K562 (cell line): Measurements from ENCODE around the gene PCP2.

Experiments
- BDP1 ChIP-seq: IDR thresholded peaks from 3 replicates; pipeline ENCODE4 v1.6.1; 2011; ENCODE audit not compliant: insufficient read length, insufficient read depth
- SIRT6 ChIP-seq: IDR thresholded peaks from one replicate; pipeline ENCODE4 v1.6.1; 2012; ENCODE audit warnings: low read depth, mild to moderate bottlenecking, control low read depth, inconsistent platforms, low read length, moderate library complexity
- SMC3 ChIP-seq: conservative IDR thresholded peaks from 2 replicates; pipeline ENCODE4 v1.6.1; 2011; ENCODE audit warnings: low read depth, low read length, improper control_type of control experiment; ENCODE audit not compliant: insufficient read depth
- TCF7L2 ChIP-seq: fragments of 150-350 bp; IDR thresholded peaks from 2 replicates; pipeline ENCODE4 v1.6.1; 2016; ENCODE audit warnings: low read depth, mild to moderate bottlenecking, low read length, moderate library complexity
- ZBTB26 ChIP-seq: fragments of 450-650 bp; formaldehyde crosslinking; IDR thresholded peaks from 2 replicates; pipeline ENCODE4 v1.4.0; 2022; ENCODE audit warnings: missing genetic modification characterization
- TF ChIP-seq, protein P1 (sequence below), 3 experiments: IDR thresholded peaks in 2 of 3; conservative IDR thresholded peaks in 1 of 3; 2 replicates each; pipeline ENCODE4 v1.5.1; 2011 to 2012; ENCODE audit warnings: low read length in 3 of 3, mild to moderate bottlenecking in 3 of 3, control low read depth in 2 of 3, improper control_type of control experiment in 1 of 3, inconsistent platforms in 1 of 3, low read depth in 1 of 3, mixed read lengths in 1 of 3, moderate library complexity in 1 of 3; ENCODE audit not compliant: insufficient read depth in 2 of 3
- TF ChIP-seq, protein P2 (sequence below): sonication (generic); formaldehyde crosslinking; IDR thresholded peaks from 2 replicates; pipeline ENCODE4 v1.5.0; 2020; ENCODE audit warnings: missing genetic modification reagents

DNA sequence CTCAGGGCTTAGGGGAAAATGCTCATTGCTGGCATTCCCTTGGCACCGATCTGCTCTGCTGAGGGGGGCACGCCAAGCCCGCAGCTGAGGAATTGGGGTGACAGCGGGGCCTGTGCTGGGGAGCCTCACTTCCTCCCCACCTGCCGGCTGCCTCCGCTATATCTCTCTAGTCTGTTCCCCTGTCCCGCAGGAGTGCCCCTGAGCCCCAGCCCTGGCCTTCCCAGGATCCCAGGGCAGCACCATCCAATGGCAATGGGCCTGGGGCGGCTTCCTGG, 12.8 kb upstream of the PCP2 start:
- TF ChIP-seq, protein P1, sequence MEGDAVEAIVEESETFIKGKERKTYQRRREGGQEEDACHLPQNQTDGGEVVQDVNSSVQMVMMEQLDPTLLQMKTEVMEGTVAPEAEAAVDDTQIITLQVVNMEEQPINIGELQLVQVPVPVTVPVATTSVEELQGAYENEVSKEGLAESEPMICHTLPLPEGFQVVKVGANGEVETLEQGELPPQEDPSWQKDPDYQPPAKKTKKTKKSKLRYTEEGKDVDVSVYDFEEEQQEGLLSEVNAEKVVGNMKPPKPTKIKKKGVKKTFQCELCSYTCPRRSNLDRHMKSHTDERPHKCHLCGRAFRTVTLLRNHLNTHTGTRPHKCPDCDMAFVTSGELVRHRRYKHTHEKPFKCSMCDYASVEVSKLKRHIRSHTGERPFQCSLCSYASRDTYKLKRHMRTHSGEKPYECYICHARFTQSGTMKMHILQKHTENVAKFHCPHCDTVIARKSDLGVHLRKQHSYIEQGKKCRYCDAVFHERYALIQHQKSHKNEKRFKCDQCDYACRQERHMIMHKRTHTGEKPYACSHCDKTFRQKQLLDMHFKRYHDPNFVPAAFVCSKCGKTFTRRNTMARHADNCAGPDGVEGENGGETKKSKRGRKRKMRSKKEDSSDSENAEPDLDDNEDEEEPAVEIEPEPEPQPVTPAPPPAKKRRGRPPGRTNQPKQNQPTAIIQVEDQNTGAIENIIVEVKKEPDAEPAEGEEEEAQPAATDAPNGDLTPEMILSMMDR (IDR thresholded peaks at IDR 0.05 in 2 of 3, conservative IDR thresholded peaks at IDR 0.05 in 1 of 3; ENCODE audit: insufficient read depth in 2 of 3, low read depth in 1 of 3, low read length in 3 of 3), result no peak
- TF ChIP-seq BDP1 (no peak), ZBTB26 (no peak), SMC3 (no peak), SIRT6 (no peak), TCF7L2 (no peak)
- TF ChIP-seq, protein P2, sequence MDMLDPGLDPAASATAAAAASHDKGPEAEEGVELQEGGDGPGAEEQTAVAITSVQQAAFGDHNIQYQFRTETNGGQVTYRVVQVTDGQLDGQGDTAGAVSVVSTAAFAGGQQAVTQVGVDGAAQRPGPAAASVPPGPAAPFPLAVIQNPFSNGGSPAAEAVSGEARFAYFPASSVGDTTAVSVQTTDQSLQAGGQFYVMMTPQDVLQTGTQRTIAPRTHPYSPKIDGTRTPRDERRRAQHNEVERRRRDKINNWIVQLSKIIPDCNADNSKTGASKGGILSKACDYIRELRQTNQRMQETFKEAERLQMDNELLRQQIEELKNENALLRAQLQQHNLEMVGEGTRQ (CRISPR knock-in tag), result no peak
